ENCODE measurements around the gene GTPBP10.

GTPBP10 gene

GRCh38 chr7:90346336-90347125 is at the start of gene GTPBP10:
GTPBP10 (plus strand) TSS chr7:90346716; CDS start chr7:90346742, 26 bp downstream.
- peak; percentile 94 for DNase-seq (ENCODE audit: low spot score)
- H3K27ac ChIP-seq: peak within 1 kb of the TSS; percentile 74
- TF ChIP-seq CTCF (conservative IDR thresholded peaks at IDR 0.05; ENCODE audit: low read depth): peak; percentile 88
- CTCF ChIA-PET: interaction anchor here (0.6 to 0.9 kb wide), 2 partner anchors 49 to 142 kb away, joined by 3 to 4 read pairs; no protein-coding TSS in a partner anchor
- POLR2A ChIA-PET (ENCODE audit: low non-redundant PET): interaction anchor here (0.9 kb wide), 1 partner anchor 57 kb away, joined by 3 read pairs; no protein-coding TSS in a partner anchor

DNA sequence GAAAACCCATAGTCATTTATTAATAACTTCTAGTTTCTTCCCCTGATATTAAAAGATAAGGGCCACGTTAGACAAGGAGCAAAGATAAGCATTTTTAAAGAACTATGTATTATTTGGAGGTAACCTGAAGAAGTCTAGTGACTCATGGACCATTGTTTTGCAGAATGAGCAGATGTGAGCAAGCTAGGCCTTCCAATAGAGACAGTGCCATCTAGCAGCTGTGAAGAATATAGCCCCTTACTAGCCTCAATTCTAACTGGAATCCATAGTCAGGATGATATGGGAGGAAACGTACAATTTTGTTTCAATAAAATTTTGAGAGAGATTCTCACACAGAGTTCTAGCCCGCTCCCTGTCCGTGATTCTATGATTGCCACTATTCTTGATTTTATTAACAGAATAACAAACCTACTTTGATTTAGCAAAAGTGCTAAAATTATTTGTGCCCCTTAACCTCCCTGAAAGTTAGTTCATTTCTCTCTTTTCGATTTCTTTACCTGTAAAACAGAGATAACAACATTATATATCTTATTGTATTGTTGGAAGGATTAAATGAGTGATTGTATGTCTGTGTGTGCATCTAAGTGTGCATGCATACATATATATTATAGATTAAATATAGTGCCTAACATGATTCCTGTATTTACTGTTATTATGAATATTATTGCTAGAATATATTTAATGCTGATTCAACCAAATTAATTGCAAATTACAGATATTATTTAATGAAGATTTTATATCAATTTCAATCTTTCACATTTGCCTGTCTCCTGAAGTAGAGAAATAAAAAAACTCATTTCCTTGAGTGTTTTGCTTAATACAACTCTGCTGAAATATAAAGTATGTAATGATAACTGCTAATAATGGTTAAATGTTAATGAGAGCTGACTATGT is 48.1 kb upstream of the GTPBP10 start:
- CTCF ChIA-PET: interaction anchor here (0.6 to 1.6 kb wide), 6 partner anchors 32 to 1560 kb away, joined by 3 to 4 read pairs (median 3); partner anchors contain the start of gene STEAP1
- no peak overlapping the region for H3K27ac ChIP-seq
- POLR2A ChIA-PET (ENCODE audit: low non-redundant PET): no interaction called here
- TF ChIP-seq CTCF (conservative IDR thresholded peaks at IDR 0.05; ENCODE audit: low read depth): peak; percentile 83
- DNase-seq (ENCODE audit: low spot score): peak; percentile 70

DNA sequence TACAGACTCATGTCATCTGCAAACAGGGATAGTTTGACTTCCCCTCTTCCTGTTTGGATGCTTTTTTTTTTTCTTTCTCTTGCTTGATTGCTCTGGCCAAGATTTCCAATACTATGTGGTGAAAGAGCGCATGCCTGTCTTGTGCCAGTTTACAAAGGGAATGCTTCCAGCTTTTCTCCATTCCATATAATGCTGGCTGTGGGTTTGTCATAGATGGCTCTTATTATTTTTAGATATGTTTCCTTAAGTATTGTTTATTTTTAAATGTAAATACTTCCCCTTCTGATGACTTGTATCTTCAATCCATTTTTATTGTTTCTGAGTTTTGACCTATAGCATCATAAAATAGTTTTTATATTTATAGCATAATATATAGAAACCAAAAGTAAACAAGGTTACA is 43.3 kb upstream of the GTPBP10 start:
- CTCF ChIA-PET: no interaction called here
- POLR2A ChIA-PET (ENCODE audit: low non-redundant PET): no interaction called here
- no peak for DNase-seq (ENCODE audit: low spot score)
- no peak for TF ChIP-seq CTCF (conservative IDR thresholded peaks at IDR 0.05; ENCODE audit: low read depth)
- H3K27ac ChIP-seq: no peak overlapping the region

DNA sequence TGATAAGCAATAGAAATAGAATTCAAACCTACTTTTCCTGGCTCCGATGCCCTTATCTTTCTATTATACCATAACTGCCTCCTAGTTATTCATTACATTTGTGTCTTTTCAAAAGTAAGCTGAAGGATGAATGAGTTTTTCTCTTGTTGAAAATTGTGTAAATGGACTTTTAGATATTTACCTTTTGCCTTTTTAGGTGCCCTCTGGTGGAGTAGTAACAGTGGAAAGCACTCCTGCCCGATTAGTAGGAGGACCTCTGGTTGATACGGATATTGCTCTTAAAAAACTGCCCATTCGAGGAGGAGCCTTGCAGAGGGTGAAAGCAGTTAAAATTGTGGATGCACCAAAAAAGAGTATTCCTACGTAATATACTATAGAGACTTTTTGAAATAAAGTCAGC is 36.6 kb upstream of the GTPBP10 start:
- ChIA-PET POLR2A (ENCODE audit: low non-redundant PET) (no interaction called here), CTCF (interaction anchor here (0.7 kb wide), 1 partner anchor 460 kb away, joined by 3 read pairs; no protein-coding TSS in a partner anchor)
- no peak for DNase-seq (ENCODE audit: low spot score)
- no peak for TF ChIP-seq CTCF (conservative IDR thresholded peaks at IDR 0.05; ENCODE audit: low read depth)
- H3K27ac ChIP-seq: no peak overlapping the region

GRCh38 chr7:90311175-90311574 is 35.3 kb upstream of the GTPBP10 start:
- ChIA-PET CTCF (no interaction called here), POLR2A (ENCODE audit: low non-redundant PET) (no interaction called here)
- TF ChIP-seq CTCF (conservative IDR thresholded peaks at IDR 0.05; ENCODE audit: low read depth): no peak
- DNase-seq (ENCODE audit: low spot score): no peak
- H3K27ac ChIP-seq: no peak overlapping the region

DNA sequence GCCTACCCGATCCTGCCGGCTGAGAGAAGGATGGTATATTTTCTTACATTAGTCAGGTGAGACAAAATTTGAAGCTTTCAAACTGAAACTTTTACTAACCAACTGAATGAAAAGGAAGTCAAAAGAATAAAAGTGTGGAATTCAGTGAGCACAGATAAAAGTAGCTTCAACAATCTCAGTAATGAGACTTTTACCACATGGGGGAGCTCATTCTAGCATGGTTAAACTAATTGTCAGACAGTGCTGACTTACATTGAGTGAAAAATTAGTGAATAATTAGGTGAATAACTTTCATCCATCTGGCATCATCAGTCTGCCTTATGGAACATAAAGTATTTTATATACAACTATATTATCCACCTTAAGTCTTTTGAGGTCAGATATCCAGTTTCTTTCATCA is 33.8 kb upstream of the GTPBP10 start:
- DNase-seq (ENCODE audit: low spot score): no peak
- POLR2A ChIA-PET (ENCODE audit: low non-redundant PET): no interaction called here
- CTCF ChIA-PET: interaction anchor here (0.7 to 1.5 kb wide), 3 partner anchors 9 to 115 kb away, joined by 3 to 10 read pairs (median 5); no protein-coding TSS in a partner anchor
- H3K27ac ChIP-seq: no peak overlapping the region
- 0 out of 2 replicates have a peak, but pooled peaks have one; percentile 9 for TF ChIP-seq CTCF (conservative IDR thresholded peaks at IDR 0.05; ENCODE audit: low read depth)

Measured in RWPE1 (cell line).